Vagina (tissue), 2 donors: ENCODE results near the gene MOV10L1. TPM values are rescaled to one million over a fixed set of nuclear protein-coding genes. Genes with fewer than 3 reads are reported as not detected.

Experiments
- DNase-seq, 2 donors: peaks; one replicate each; pipeline ENCODE4 v3.0.0-alpha.2; 2017; ENCODE audit errors: extremely low spot score in 2 of 2
- H3K27ac ChIP-seq: fragments of 200-600 bp; sonication (generic); one replicate; pipeline ENCODE4 v1.5.1; 2019
- H3K27me3 ChIP-seq: fragments of 200-600 bp; sonication (generic); one replicate; pipeline ENCODE4 v1.5.1; 2019
- H3K36me3 ChIP-seq, 2 donors: fragments of 200-600 bp; sonication (generic); one replicate each; pipeline ENCODE4 v1.5.1; 2017 to 2019
- H3K4me1 ChIP-seq: fragments of 200-600 bp; sonication (generic); one replicate; pipeline ENCODE4 v1.5.1; 2019
- H3K4me3 ChIP-seq, 2 donors: fragments of 200-600 bp; sonication (generic); 1 replicate in 1 of 2; 2 replicates in 1 of 2; pipeline ENCODE4 v1.5.1; 2016 to 2019
- H3K9me3 ChIP-seq: fragments of 200-600 bp; sonication (generic); one replicate; pipeline ENCODE4 v1.5.1; 2019
- POLR2A ChIP-seq, 2 donors: fragments of 450-650 bp; IDR thresholded peaks; one replicate each; pipeline ENCODE4 v1.6.1; 2017; ENCODE audit warnings: antibody characterized with exemption in 2 of 2, mild to moderate bottlenecking in 2 of 2, moderate library complexity in 2 of 2
- POLR2AphosphoS5 ChIP-seq, 2 donors: sonication (generic); formaldehyde crosslinking; IDR thresholded peaks; one replicate each; pipeline ENCODE4 v1.9.0; 2017; ENCODE audit warnings: antibody characterized with exemption in 2 of 2, mild to moderate bottlenecking in 2 of 2, low read depth in 1 of 2; ENCODE audit not compliant: insufficient read depth in 1 of 2
- intact Hi-C: fragments of 100-400 bp; cut with DNase I; formaldehyde crosslinking; loops from one replicate; pipeline ENCODE4 v1.15.1; 2023
- total RNA-seq: library from RNA; depleted of rRNA; stranded (reverse); fragments of >200 nt; gene quantifications from one replicate; pipeline ENCODE4 v1.2.3, GENCODE V29; 2016
- TF ChIP-seq, protein P1 (sequence below), 3 experiments: fragments of 450-650 bp in 2 of 3; fragments of 200-600 bp in 1 of 3; sonication (generic) in 1 of 3; IDR thresholded peaks; one replicate each; pipeline ENCODE4 v1.5.1; 2017 to 2019; ENCODE audit warnings: antibody characterized with exemption in 3 of 3, mild to moderate bottlenecking in 2 of 3, moderate library complexity in 2 of 3

The MOV10L1 gene
- total RNA-seq, 1 donor from 2014 or later: 0.98 TPM

DNA sequence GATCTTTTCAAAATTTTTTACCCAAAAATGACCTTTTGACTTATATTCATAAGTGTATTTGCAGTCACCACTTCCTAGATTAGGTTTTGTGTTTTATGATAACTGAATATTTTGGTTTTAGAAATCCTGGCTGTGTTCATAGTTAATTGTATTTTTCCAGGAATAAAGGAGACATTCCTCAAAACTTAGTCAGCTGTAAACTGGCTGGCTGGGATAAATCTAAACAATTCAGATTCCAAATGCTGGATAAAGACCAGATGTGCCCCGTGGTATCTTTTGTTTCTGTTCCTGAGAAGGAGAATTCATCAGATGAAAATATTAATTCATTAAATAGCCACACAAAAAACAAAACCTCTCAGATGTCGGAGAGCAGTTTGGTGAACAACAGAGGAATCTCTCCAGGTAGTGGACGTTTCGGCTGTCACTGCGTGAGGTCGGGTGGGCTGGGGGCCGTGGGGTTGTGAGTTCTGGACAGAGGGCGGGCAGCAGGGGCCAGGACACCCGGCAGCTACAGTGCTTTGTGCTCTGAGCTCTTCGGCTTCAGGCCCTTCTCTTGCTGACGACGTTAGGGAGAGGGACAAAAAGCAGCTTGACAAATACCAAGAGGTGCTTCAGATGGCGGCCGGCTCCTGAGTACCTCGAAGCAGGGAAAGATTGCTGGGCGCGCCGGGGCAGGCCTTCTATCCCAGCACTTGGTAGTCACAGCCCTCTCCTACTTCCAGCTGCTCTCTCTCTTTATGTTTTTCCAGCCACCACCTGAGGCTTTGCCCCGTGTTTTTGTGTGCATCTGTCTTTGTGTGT, 24.6 kb downstream of the MOV10L1 start:
- intact Hi-C loops: no loop called here
- Histone ChIP-seq H3K9me3 (no peaks in the 10 kb centered on the region), H3K27me3 (no peaks in the 10 kb centered on the region), H3K4me3 (peak overlapping the region in 1 of 2 donors; percentile 33), H3K36me3 (no peaks in the 10 kb centered on the region), H3K27ac (peak overlapping the region; percentile 82), H3K4me1 (peaks cover 10% of the 10 kb centered on the region)
- no peak for DNase-seq
- peak in 1 of 2 donors; percentile 23 for TF ChIP-seq POLR2AphosphoS5 (IDR thresholded peaks at IDR 0.05; ENCODE audit: insufficient read depth in 1 of 2, low read depth in 1 of 2)
- TF ChIP-seq POLR2A (IDR thresholded peaks at IDR 0.05): no peak
- TF ChIP-seq, protein P1, sequence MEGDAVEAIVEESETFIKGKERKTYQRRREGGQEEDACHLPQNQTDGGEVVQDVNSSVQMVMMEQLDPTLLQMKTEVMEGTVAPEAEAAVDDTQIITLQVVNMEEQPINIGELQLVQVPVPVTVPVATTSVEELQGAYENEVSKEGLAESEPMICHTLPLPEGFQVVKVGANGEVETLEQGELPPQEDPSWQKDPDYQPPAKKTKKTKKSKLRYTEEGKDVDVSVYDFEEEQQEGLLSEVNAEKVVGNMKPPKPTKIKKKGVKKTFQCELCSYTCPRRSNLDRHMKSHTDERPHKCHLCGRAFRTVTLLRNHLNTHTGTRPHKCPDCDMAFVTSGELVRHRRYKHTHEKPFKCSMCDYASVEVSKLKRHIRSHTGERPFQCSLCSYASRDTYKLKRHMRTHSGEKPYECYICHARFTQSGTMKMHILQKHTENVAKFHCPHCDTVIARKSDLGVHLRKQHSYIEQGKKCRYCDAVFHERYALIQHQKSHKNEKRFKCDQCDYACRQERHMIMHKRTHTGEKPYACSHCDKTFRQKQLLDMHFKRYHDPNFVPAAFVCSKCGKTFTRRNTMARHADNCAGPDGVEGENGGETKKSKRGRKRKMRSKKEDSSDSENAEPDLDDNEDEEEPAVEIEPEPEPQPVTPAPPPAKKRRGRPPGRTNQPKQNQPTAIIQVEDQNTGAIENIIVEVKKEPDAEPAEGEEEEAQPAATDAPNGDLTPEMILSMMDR (IDR thresholded peaks at IDR 0.05): no peak

DNA sequence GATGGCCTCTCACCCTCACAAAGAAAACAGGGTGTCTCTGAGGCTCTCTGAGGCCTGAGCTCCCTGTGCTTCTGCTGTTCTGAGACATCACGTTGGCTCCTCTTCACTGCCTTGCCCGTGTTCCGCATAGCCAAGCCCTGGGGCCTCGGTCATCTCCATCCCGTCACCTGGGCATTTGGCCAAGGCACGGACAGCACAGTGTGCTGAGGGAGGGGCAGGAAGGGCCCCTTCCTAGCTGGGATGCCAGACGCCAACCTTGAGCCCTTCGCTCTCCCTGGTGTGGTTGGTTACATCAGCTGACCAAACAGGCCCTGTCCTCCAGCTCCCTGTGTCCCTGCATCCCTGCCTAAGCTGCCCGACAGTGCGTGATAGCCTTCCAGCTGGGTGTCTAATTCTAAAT, 25.9 kb downstream of the MOV10L1 start:
- Histone ChIP-seq H3K9me3 (no peaks in the 10 kb centered on the region), H3K4me3 (no peak overlapping the region), H3K36me3 (no peaks in the 10 kb centered on the region), H3K27me3 (no peaks in the 10 kb centered on the region), H3K27ac (peak overlapping the region; percentile 82), H3K4me1 (peaks cover 12% of the 10 kb centered on the region)
- intact Hi-C loops: no loop called here
- TF ChIP-seq, protein P1 (IDR thresholded peaks at IDR 0.05): no peak
- TF ChIP-seq POLR2AphosphoS5 (IDR thresholded peaks at IDR 0.05; ENCODE audit: insufficient read depth in 1 of 2, low read depth in 1 of 2) (no peak), POLR2A (IDR thresholded peaks at IDR 0.05) (no peak)
- DNase-seq: no peak

DNA sequence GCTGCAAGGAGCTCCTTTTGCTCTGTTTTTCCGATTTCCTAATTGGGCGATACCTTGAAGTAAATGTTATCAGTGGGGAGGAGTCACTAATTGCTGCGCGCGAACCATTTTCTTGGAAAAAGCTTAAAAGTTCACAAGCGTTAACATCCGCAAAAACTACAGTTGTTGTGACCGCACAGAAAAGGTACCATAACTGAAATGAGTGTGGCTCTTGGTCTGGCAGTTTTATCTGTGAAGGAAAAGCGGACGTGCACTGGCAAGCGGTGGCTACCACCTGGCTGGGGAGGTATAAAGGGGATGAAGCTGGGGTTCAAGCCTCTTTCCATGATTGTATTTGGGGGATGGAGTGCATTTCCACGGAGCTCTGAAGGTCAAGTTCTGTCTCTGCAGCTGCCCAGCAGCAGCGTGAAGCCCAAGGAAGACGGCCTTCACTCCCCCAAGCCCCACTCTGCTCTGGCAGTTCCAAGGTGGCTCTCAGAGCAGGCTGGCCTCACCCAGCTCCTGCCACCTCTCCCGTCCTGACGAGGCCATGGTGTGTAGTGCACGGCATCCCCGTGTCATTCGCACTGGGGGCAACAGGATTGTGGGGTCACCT, 27.5 kb downstream of the MOV10L1 start:
- no peak for DNase-seq
- intact Hi-C loops: no loop called here
- no peak overlapping the region for H3K27ac ChIP-seq
- peaks cover 12% of the 10 kb centered on the region for H3K4me1 ChIP-seq
- no peaks in the 10 kb centered on the region for H3K36me3 ChIP-seq
- no peaks in the 10 kb centered on the region for H3K9me3 ChIP-seq
- H3K27me3 ChIP-seq: no peaks in the 10 kb centered on the region
- TF ChIP-seq, protein P1 (IDR thresholded peaks at IDR 0.05): no peak
- TF ChIP-seq POLR2A (IDR thresholded peaks at IDR 0.05) (no peak), POLR2AphosphoS5 (IDR thresholded peaks at IDR 0.05; ENCODE audit: insufficient read depth in 1 of 2, low read depth in 1 of 2) (no peak)
- H3K4me3 ChIP-seq: no peak overlapping the region

DNA sequence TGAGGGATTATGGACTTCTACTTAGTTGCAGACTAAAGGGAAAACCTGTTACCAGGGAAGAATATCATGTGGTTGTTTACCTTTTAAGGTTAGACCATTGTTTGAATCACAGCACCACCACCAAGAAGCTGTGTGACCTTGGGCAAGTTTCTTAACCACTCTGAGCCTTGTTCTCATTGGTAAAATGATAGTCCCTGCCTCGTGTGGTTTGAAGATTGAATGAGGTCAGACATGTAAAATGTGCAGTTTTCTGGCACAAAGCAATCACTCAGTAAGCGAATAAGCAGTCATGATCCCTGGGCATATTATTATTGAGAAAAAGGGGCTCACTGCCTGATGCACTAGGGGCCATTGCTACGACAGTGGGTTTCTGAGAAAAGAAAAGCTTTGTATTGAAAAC, 28.3 kb downstream of the MOV10L1 start:
- H3K36me3 ChIP-seq: no peaks in the 10 kb centered on the region
- no peak for DNase-seq
- TF ChIP-seq, protein P1 (IDR thresholded peaks at IDR 0.05): no peak
- no peak for TF ChIP-seq POLR2A (IDR thresholded peaks at IDR 0.05)
- TF ChIP-seq POLR2AphosphoS5 (IDR thresholded peaks at IDR 0.05; ENCODE audit: insufficient read depth in 1 of 2, low read depth in 1 of 2): no peak
- H3K27me3 ChIP-seq: no peaks in the 10 kb centered on the region
- peak overlapping the region; percentile 48 for H3K27ac ChIP-seq
- intact Hi-C loops: no loop called here
- H3K9me3 ChIP-seq: peaks cover 3% of the 10 kb centered on the region
- H3K4me1 ChIP-seq: peaks cover 12% of the 10 kb centered on the region
- no peak overlapping the region for H3K4me3 ChIP-seq
